IPS-NIHi7 (cell line): Measurements from ENCODE around the gene MPPED2.

Source experiments
- DNase-seq: peaks from one replicate; pipeline ENCODE4 v3.0.0; 2012; ENCODE audit warnings: mixed read lengths; ENCODE audit errors: extremely low spot score

The MPPED2 gene

GRCh38 chr11:30533445-30533947 is 52.7 kb downstream of the MPPED2 start:
- no peak for DNase-seq

- no peak for DNase-seq
Observed at GRCh38 chr11:30527566-30527965, 58.6 kb downstream of the MPPED2 start.

- DNase-seq = no peak
Observed at GRCh38 chr11:30526558-30526957, 59.6 kb downstream of the MPPED2 start.

- no peak for DNase-seq
Observed at GRCh38 chr11:30522536-30523243, 63.5 kb downstream of the MPPED2 start.

GRCh38 chr11:30521297-30522071 is 64.7 kb downstream of the MPPED2 start:
- no peak for DNase-seq

- DNase-seq = no peak
Observed at GRCh38 chr11:30513087-30513486, 73.1 kb downstream of the MPPED2 start.

GRCh38 chr11:30511408-30511807 is 74.7 kb downstream of the MPPED2 start:
- DNase-seq = no peak

- no peak for DNase-seq
Observed at GRCh38 chr11:30510750-30511149, 75.4 kb downstream of the MPPED2 start.

- DNase-seq = no peak
Observed at GRCh38 chr11:30509364-30509763, 76.8 kb downstream of the MPPED2 start.

GRCh38 chr11:30508594-30508993 is 77.6 kb downstream of the MPPED2 start:
- no peak for DNase-seq

GRCh38 chr11:30505603-30506002 is 80.5 kb downstream of the MPPED2 start:
- DNase-seq = no peak

- DNase-seq = no peak
Observed at GRCh38 chr11:30504468-30504867, 81.7 kb downstream of the MPPED2 start.

- no peak for DNase-seq
Observed at GRCh38 chr11:30503156-30503555, 83.0 kb downstream of the MPPED2 start.

GRCh38 chr11:30502305-30502704 is 83.8 kb downstream of the MPPED2 start:
- no peak for DNase-seq

- no peak for DNase-seq
Observed at GRCh38 chr11:30501744-30502143, 84.4 kb downstream of the MPPED2 start.

- DNase-seq = no peak
Observed at GRCh38 chr11:30499940-30500339, 86.2 kb downstream of the MPPED2 start.

GRCh38 chr11:30497600-30497999 is 88.6 kb downstream of the MPPED2 start:
- DNase-seq = no peak

- no peak for DNase-seq
Observed at GRCh38 chr11:30496935-30497334, 89.2 kb downstream of the MPPED2 start.

- no peak for DNase-seq
Observed at GRCh38 chr11:30495437-30495836, 90.7 kb downstream of the MPPED2 start.

- DNase-seq = no peak
Observed at GRCh38 chr11:30489511-30489910, 96.6 kb downstream of the MPPED2 start.

GRCh38 chr11:30489076-30489475 is 97.1 kb downstream of the MPPED2 start:
- no peak for DNase-seq

GRCh38 chr11:30488304-30488998 is 97.7 kb downstream of the MPPED2 start:
- no peak for DNase-seq
